Peyer's patch (tissue), 4 donors: Measurements from ENCODE around the gene DLK1. TPM values are rescaled to one million over a fixed set of nuclear protein-coding genes. Genes with fewer than 3 reads are reported as not detected.

Experiments
- DNase-seq, 3 donors: peaks; one replicate each; pipeline ENCODE4 v3.0.0-alpha.2; 2017 to 2019
- H3K27ac ChIP-seq, 4 donors: fragments of 200-600 bp; sonication (generic); one replicate each; pipeline ENCODE4 v1.5.1; 2016 to 2019
- H3K27me3 ChIP-seq, 2 donors: fragments of 200-600 bp; sonication (generic); one replicate each; pipeline ENCODE4 v1.5.1; 2019
- H3K36me3 ChIP-seq, 3 donors: fragments of 200-600 bp; sonication (generic); one replicate each; pipeline ENCODE4 v1.5.1; 2016 to 2019
- H3K4me1 ChIP-seq, 4 donors: fragments of 200-600 bp; sonication (generic); one replicate each; pipeline ENCODE4 v1.5.1; 2016 to 2019
- H3K4me3 ChIP-seq, 4 donors: fragments of 200-600 bp; sonication (generic); 1 replicate in 3 of 4; 2 replicates in 1 of 4; pipeline ENCODE4 v1.5.1; 2016 to 2019; ENCODE audit warnings: mild to moderate bottlenecking in 1 of 4
- H3K9me3 ChIP-seq, 4 donors: fragments of 200-600 bp; sonication (generic); one replicate each; pipeline ENCODE4 v1.5.1; 2016 to 2019; ENCODE audit warnings: mild to moderate bottlenecking in 1 of 4
- POLR2A ChIP-seq, 2 donors: fragments of 450-650 bp; IDR thresholded peaks; one replicate each; pipeline ENCODE4 v1.5.1; 2017; ENCODE audit warnings: antibody characterized with exemption in 2 of 2, mild to moderate bottlenecking in 2 of 2, moderate library complexity in 2 of 2
- total RNA-seq, 4 donors: library from RNA; depleted of rRNA; stranded (reverse); fragments of >200 nt; gene quantifications; one replicate each; pipeline ENCODE4 v1.1.0, GENCODE V29; 2016
- TF ChIP-seq, protein P1 (sequence below), 6 experiments: fragments of 450-650 bp in 4 of 6; fragments of 200-600 bp in 2 of 6; sonication (generic) in 1 of 6; IDR thresholded peaks; one replicate each; pipeline ENCODE4 v1.5.1; 2017 to 2019; ENCODE audit warnings: antibody characterized with exemption in 6 of 6, mild to moderate bottlenecking in 3 of 6, moderate library complexity in 1 of 6

DLK1 gene
- total RNA-seq, 4 donors from 2014 or later = not detected

DNA sequence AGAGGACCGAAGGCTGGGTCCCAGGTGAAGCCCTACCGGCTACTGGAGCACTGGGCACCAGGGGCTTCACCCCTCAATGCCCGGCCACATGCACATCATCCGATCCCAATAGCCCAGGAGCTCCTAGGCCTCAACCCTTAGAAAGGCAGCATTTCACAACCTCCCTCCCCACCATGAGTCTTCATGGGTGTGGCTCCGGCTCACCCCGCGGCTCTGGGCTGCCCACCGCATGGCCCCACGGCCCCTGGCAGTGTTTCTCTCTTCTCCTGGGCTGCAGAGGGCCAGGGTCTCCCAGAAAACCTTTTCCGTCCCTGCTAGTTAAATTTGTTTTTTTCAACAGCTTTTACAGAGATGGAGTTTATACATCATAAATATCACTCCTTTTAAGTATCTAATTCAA, 28.6 kb upstream of the DLK1 start:
- Histone ChIP-seq H3K36me3 (no peaks in the 10 kb centered on the region), H3K27me3 (no peaks in the 10 kb centered on the region), H3K4me3 (no peak overlapping the region), H3K4me1 (no peaks in the 10 kb centered on the region), H3K27ac (no peak overlapping the region), H3K9me3 (no peaks in the 10 kb centered on the region)
- TF ChIP-seq, protein P1, sequence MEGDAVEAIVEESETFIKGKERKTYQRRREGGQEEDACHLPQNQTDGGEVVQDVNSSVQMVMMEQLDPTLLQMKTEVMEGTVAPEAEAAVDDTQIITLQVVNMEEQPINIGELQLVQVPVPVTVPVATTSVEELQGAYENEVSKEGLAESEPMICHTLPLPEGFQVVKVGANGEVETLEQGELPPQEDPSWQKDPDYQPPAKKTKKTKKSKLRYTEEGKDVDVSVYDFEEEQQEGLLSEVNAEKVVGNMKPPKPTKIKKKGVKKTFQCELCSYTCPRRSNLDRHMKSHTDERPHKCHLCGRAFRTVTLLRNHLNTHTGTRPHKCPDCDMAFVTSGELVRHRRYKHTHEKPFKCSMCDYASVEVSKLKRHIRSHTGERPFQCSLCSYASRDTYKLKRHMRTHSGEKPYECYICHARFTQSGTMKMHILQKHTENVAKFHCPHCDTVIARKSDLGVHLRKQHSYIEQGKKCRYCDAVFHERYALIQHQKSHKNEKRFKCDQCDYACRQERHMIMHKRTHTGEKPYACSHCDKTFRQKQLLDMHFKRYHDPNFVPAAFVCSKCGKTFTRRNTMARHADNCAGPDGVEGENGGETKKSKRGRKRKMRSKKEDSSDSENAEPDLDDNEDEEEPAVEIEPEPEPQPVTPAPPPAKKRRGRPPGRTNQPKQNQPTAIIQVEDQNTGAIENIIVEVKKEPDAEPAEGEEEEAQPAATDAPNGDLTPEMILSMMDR (IDR thresholded peaks at IDR 0.05) = no peak
- TF ChIP-seq POLR2A (IDR thresholded peaks at IDR 0.05) = no peak
- DNase-seq = no peak

DNA sequence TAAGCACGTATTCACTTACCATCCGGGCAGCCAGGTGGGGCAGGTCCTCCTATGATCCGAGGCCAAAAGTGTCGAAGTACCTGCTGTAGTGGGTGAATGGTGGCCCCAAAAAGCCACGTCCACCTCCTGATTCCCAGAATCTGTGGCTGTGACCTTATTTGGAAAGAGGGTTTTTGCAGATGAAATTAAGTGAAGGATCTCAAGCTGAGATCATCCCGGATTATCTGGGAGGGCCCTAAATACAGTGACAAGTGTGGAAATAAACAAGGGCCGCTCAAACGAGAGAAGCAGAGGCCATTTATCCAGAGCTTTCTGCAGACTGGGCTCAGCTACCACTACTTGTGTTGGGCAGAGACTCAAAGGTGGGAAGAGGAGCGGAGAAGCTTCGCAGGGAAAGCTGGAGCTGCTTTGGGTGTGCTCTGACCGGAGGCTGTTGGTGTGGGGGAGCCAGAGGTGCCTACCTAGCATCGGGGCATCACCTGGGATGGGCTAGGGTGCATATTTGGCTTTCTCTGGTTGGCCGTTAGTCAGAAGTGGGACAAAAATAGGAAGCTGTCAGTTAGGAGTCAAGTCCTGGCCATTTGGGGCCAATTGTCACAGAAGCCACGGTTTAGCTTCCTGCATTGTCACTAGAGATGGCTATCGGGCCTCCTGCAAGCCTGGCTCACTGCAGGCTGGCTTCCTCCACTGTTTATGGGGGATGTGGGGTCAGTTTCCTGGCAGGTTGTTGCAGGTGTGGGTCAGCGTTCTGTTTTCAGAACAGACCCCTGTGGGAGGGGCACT, 27.8 kb upstream of the DLK1 start:
- no peaks in the 10 kb centered on the region for H3K27me3 ChIP-seq
- no peak for DNase-seq
- no peaks in the 10 kb centered on the region for H3K36me3 ChIP-seq
- TF ChIP-seq, protein P1 (IDR thresholded peaks at IDR 0.05) = no peak
- no peak for TF ChIP-seq POLR2A (IDR thresholded peaks at IDR 0.05)
- no peak overlapping the region for H3K27ac ChIP-seq
- H3K9me3 ChIP-seq = no peaks in the 10 kb centered on the region
- no peaks in the 10 kb centered on the region for H3K4me1 ChIP-seq
- no peak overlapping the region for H3K4me3 ChIP-seq

DNA sequence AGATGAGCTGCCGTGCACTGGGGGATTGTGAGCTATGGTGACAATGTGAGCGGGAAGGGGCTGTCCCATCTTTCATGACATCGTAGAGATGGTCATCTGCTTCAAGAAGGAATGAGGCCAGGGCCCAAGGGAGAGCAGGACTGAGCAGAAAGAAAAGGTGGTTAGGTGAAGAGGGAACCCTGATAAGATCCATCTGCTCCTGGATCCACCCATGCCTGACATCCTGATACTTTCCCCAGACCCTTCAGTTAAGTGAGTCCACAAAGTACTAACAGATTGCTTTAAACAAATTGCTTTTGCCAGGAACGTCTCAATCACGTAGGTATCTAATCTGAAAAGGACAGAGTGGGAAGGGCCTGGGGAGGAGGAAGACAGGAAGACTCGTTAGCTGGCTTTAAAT, 25.4 kb upstream of the DLK1 start:
- DNase-seq = no peak
- Histone ChIP-seq H3K27ac (no peak overlapping the region), H3K4me3 (no peak overlapping the region), H3K9me3 (no peaks in the 10 kb centered on the region), H3K4me1 (no peaks in the 10 kb centered on the region), H3K36me3 (no peaks in the 10 kb centered on the region), H3K27me3 (no peaks in the 10 kb centered on the region)
- TF ChIP-seq POLR2A (IDR thresholded peaks at IDR 0.05) = no peak
- TF ChIP-seq, protein P1 (IDR thresholded peaks at IDR 0.05) = no peak

DNA sequence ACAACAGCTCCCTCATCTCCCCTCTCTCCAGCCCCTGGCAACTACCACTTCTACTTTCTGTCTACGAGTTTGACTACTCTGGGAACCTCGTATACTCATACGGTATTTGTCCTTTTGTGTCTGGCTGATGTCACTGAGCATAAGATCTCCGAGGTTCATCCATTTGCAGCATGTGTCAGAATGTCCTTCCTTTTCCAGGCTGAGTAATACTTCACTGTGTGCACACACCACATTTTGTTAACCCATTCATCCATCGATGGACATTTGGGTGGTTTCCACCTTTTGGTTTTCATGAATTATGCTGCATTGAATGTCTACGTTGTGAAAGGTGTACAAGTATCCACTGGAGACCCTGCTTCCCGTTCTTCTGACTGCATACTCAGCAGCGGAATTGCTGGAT, 24.1 kb upstream of the DLK1 start:
- no peak overlapping the region for H3K4me3 ChIP-seq
- H3K27ac ChIP-seq = no peak overlapping the region
- no peaks in the 10 kb centered on the region for H3K4me1 ChIP-seq
- no peaks in the 10 kb centered on the region for H3K36me3 ChIP-seq
- no peaks in the 10 kb centered on the region for H3K27me3 ChIP-seq
- H3K9me3 ChIP-seq = no peaks in the 10 kb centered on the region
- DNase-seq = no peak
- no peak for TF ChIP-seq POLR2A (IDR thresholded peaks at IDR 0.05)
- TF ChIP-seq, protein P1 (IDR thresholded peaks at IDR 0.05) = no peak

DNA sequence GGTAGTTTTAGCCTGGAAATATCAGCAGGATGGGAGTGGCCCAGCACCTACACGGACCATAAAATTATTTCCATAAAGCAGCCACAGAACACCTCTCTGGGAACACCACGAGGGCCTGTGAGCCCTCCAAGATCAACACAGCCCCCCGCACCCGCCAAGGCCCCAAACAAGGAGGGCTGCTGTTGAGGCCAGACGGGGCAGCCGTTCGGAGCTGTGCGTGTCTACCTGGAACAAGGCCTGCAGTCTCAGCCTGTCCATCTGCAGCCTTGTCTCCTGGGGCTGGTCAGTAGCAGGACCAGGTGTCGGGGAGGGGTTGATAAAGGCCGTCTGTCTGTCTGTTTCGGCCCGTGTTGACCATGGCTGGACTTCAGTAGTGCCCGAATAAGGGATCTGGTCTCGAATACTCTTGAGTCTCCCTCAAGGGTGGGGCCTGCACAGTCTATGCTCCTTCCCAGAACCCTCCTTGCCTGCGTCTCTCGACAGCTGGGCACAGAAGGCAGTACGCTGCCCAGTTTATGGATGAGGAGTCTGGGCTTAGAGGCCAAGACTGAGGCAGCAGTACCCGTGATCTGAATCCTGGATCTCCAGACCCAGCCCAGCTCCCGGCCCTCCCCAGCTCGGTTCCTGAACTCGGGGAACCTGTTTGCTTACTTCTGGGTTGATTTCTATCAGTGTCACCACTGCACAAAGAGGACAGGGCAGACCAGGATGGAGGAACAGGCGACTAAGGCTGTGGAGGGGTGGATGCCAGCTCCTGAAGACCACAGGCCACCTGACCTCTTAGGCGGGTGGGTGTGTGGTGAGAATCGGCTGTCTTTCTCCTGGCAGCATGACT, 23.1 kb upstream of the DLK1 start:
- Histone ChIP-seq H3K27me3 (no peaks in the 10 kb centered on the region), H3K9me3 (no peaks in the 10 kb centered on the region), H3K4me1 (no peaks in the 10 kb centered on the region), H3K27ac (no peak overlapping the region), H3K4me3 (no peak overlapping the region), H3K36me3 (no peaks in the 10 kb centered on the region)
- no peak for TF ChIP-seq POLR2A (IDR thresholded peaks at IDR 0.05)
- no peak for DNase-seq

DNA sequence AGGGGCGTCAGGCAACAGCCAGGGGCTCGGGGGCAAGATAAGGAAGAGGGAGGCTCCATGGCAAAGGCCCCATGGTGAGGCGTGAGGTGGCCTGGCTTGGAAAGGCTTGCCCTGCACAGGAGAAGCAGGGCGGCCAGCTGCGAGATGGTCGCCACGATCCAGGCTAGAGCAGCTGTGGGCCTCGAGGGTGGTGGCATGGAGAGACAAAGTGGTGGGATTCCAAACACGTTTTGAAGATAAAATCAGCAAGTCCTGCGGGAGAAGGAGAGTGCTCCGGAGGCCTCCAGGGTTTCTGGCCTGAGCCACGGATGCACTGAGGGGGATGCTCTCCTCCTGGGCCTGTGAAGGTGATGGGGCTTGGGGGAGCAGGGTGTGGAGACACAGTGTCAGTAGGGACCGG, 20.5 kb upstream of the DLK1 start:
- Histone ChIP-seq H3K36me3 (no peaks in the 10 kb centered on the region), H3K4me1 (peaks cover 0 to 9% (median 0%) of the 10 kb centered on the region in 4 donors), H3K27me3 (no peaks in the 10 kb centered on the region), H3K27ac (no peak overlapping the region), H3K4me3 (no peak overlapping the region), H3K9me3 (no peaks in the 10 kb centered on the region)
- TF ChIP-seq, protein P1 (IDR thresholded peaks at IDR 0.05) = no peak
- DNase-seq = no peak
